ENCODE data around the gene ZP1.

The ZP1 gene

GRCh38 chr11:60912851-60913528 lies 45.6 kb downstream of the ZP1 start:
- no peak for DNase-seq
- Mint-ChIP-seq H3K27me3 (no peaks in the 10 kb centered on the region), H3K27ac (peak overlapping the region; percentile 99), H3K9me3 (peaks cover 20 to 22% of the 10 kb centered on the region in 2 donors), H3K4me1 (peaks cover 63 to 94% of the 10 kb centered on the region in 2 donors), H3K4me3 (peak overlapping the region; percentile 99 to 100), H3K36me3 (peaks cover 25 to 30% of the 10 kb centered on the region in 2 donors)
- no peak for ATAC-seq (replicated peaks)

DNA sequence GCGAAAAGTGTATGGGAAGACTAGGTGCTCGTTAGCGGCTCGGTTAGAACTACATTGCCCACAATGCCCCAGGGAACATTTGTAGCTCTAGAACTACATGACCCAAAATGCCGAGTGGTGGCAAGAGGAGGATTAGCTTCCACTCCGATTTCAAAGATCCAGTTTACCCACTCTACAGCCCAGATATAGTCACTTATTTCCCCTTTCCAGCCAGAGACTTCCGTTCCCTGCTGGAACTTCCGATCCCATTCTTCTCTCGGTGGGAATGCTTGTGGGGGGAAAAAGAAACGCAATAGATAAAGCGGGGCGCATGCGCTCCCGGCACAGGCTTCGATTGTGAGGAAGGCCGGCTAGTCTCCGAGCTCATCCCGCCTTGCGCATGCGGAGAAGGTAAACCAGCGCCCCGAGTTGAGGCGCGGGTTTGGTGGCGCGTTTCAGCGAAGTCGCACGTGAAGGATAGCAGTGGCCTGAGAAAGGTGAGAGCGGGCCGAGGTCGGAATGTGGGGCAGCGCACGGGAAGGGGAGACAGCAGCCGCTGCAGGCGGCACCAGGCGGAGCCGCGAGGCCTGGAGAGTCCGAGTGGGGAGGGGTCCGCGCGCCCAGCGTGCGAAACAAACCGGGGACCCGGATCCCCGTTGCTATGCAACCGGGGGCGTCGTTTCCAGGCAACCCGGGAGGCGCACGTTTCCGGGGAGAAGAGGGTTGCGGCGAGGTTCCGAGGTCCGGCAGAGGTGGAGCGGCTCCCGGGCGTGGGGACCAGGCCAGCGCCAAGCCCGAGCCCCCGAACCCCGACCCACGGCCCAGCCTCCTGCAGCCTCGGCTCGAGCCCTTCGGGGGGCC lies 46.7 kb downstream of the ZP1 start, which contains the start of gene TMEM109:
Gene TMEM109, plus strand, starts transcription at position 366 of the 840 bp plus-strand sequence. CDS start 5,536 bp downstream, outside the sequence.
- peak; percentile 84 for DNase-seq
- H3K27me3 Mint-ChIP-seq = no peaks in the 10 kb centered on the region
- peaks cover 10 to 13% of the 10 kb centered on the region in 2 donors for H3K9me3 Mint-ChIP-seq
- H3K36me3 Mint-ChIP-seq = peaks cover 15 to 20% of the 10 kb centered on the region in 2 donors
- H3K4me3 Mint-ChIP-seq = peak within 1 kb of the TSS; percentile 99 to 100
- ATAC-seq (replicated peaks) = peak; percentile 58 to 63
- H3K27ac Mint-ChIP-seq = peak within 1 kb of the TSS; percentile 99
- H3K4me1 Mint-ChIP-seq = peaks cover 56 to 94% of the 10 kb centered on the region in 2 donors

DNA sequence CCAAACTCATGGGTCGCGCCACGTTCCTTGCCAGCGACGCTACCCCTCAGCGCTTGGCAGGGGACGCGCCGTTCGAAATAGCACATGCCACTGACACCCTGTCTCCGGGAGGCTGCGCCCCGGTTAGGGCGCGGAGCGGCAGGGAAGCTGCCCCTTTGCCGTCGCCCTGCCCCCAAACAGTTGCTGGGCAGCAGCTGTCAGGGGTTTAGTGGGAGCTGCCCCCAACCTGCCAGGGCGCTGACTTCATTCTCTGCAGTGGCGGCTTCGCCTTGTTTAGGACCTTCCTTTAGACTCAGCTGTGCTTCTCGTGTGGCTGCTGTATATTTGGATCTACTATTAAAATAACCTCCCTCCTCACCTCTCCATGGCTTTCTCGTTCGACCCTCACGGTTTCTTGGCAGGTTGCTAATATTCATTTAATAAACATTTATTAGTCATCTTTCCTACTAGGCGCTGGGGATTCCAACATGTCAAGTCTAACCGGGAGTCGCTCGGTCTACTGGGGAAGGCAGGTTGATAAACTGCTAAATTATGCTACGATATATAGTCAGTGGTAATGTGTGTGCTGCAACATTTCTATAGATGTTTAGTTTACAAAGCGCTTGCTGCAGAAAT lies 47.4 kb downstream of the ZP1 start:
- Mint-ChIP-seq H3K9me3 (peaks cover 7% of the 10 kb centered on the region in 2 donors), H3K27me3 (no peaks in the 10 kb centered on the region), H3K4me3 (peak overlapping the region; percentile 85 to 100), H3K27ac (peak overlapping the region; percentile 93), H3K4me1 (peaks cover 55 to 94% of the 10 kb centered on the region in 2 donors), H3K36me3 (peaks cover 14 to 19% of the 10 kb centered on the region in 2 donors)
- ATAC-seq (replicated peaks) (peak; percentile 8 to 9), DNase-seq (no peak)

DNA sequence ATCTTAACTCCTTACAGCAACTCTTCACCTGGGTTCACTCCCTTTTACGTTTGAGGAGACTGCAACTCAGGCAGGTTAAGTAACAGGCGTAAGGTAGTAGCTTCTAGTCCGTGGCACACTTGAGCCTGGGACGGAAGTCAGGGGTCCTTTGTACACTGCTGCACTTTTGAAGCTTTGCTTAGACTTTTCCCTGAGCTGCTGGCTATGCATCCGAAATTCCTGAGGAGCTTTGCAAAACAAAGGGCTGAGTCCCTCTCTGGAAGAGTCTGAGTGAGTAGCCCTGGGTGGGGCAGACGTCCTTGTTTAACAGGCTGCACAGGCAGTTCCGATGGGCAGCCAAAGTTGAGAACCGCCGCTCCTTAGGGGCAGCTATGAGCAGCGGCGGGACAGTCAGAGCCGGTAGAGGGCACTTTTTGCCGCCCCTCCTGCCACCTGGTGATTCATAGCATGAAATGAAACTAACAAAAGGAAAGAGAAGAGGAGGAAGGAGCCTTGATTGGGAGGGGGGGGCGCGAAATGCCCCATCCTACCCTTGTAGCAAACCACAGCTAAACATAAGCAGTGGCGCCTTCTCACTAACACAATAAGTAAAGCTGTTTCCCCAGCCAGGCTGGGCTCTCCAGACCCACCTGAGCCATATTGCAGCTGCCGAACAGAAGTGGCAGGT lies 48.0 kb downstream of the ZP1 start:
- Mint-ChIP-seq H3K36me3 (peaks cover 17 to 21% of the 10 kb centered on the region in 2 donors), H3K27ac (peak overlapping the region; percentile 93), H3K4me1 (peaks cover 53 to 94% of the 10 kb centered on the region in 2 donors), H3K4me3 (peak overlapping the region; percentile 85 to 100), H3K27me3 (no peaks in the 10 kb centered on the region), H3K9me3 (peaks cover 4 to 5% of the 10 kb centered on the region in 2 donors)
- DNase-seq = peak; percentile 78
- ATAC-seq (replicated peaks) = peak; percentile 61 to 67

- DNase-seq (no peak), ATAC-seq (replicated peaks) (no peak)
- Mint-ChIP-seq H3K36me3 (peaks cover 30 to 35% of the 10 kb centered on the region in 2 donors), H3K27ac (no peak overlapping the region), H3K27me3 (no peaks in the 10 kb centered on the region), H3K4me1 (peaks cover 45 to 87% of the 10 kb centered on the region in 2 donors), H3K9me3 (no peaks in the 10 kb centered on the region), H3K4me3 (peak overlapping the region; percentile 11 to 22)
Observed at GRCh38 chr11:60916669-60917206, 49.4 kb downstream of the ZP1 start.

- H3K36me3 Mint-ChIP-seq = peaks cover 35 to 40% of the 10 kb centered on the region in 2 donors
- peak overlapping the region in 1 of 2 donors; percentile 11 for H3K4me3 Mint-ChIP-seq
- DNase-seq (no peak), ATAC-seq (replicated peaks) (no peak)
- H3K4me1 Mint-ChIP-seq = peaks cover 40 to 81% of the 10 kb centered on the region in 2 donors
- H3K27me3 Mint-ChIP-seq = no peaks in the 10 kb centered on the region
- H3K9me3 Mint-ChIP-seq = no peaks in the 10 kb centered on the region
- peak overlapping the region; percentile 22 for H3K27ac Mint-ChIP-seq
Observed at GRCh38 chr11:60917267-60917666, 49.9 kb downstream of the ZP1 start.

GRCh38 chr11:60918251-60918938 lies 51.1 kb downstream of the ZP1 start:
- no peak for ATAC-seq (replicated peaks)
- Mint-ChIP-seq H3K27ac (no peak overlapping the region), H3K9me3 (no peaks in the 10 kb centered on the region), H3K4me3 (no peak overlapping the region), H3K27me3 (peaks cover 3 to 4% of the 10 kb centered on the region in 2 donors), H3K4me1 (peaks cover 34 to 74% of the 10 kb centered on the region in 2 donors), H3K36me3 (peaks cover 44 to 50% of the 10 kb centered on the region in 2 donors)
- DNase-seq = no peak

GRCh38 chr11:60918939-60919265 lies 51.6 kb downstream of the ZP1 start:
- Mint-ChIP-seq H3K4me3 (no peak overlapping the region), H3K27me3 (peaks cover 4 to 6% of the 10 kb centered on the region in 2 donors), H3K36me3 (peaks cover 46 to 51% of the 10 kb centered on the region in 2 donors), H3K27ac (no peak overlapping the region), H3K4me1 (peaks cover 34 to 74% of the 10 kb centered on the region in 2 donors), H3K9me3 (no peaks in the 10 kb centered on the region)
- ATAC-seq (replicated peaks) (no peak), DNase-seq (no peak)

GRCh38 chr11:60919320-60919719 lies 52.0 kb downstream of the ZP1 start:
- ATAC-seq (replicated peaks) = peak; percentile 31 to 33
- Mint-ChIP-seq H3K9me3 (no peaks in the 10 kb centered on the region), H3K4me3 (peak overlapping the region; percentile 18 to 51), H3K27me3 (peaks cover 4 to 6% of the 10 kb centered on the region in 2 donors), H3K4me1 (peaks cover 36 to 72% of the 10 kb centered on the region in 2 donors), H3K36me3 (peaks cover 46 to 51% of the 10 kb centered on the region in 2 donors), H3K27ac (peak overlapping the region; percentile 16)
- DNase-seq = no peak

GRCh38 chr11:60919956-60920355 lies 52.6 kb downstream of the ZP1 start:
- no peak overlapping the region for H3K27ac Mint-ChIP-seq
- ATAC-seq (replicated peaks) (no peak), DNase-seq (no peak)
- H3K27me3 Mint-ChIP-seq = peaks cover 4 to 6% of the 10 kb centered on the region in 2 donors
- H3K9me3 Mint-ChIP-seq = no peaks in the 10 kb centered on the region
- peaks cover 46 to 51% of the 10 kb centered on the region in 2 donors for H3K36me3 Mint-ChIP-seq
- H3K4me1 Mint-ChIP-seq = peaks cover 36 to 72% of the 10 kb centered on the region in 2 donors
- H3K4me3 Mint-ChIP-seq = no peak overlapping the region

DNA sequence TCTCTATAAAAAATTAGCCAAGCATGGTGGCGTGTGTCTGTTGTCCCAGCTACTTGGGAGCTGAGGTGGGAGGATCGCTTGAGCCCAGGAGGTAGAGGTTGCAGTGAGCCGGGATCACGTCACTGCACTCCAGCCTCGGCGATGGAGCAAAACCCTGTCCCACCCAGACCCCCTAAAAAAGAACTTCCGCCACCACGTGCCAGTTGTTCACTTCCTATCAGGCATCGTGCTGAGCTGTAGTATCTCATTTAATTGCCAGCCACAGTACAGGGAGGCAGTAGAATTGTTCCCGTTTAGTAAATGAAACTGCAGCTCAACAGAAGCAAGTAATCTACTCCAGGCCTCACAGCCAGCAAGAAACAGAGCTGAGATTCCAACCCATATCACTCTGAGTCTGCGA lies 53.9 kb downstream of the ZP1 start:
- no peak overlapping the region for H3K27ac Mint-ChIP-seq
- peaks cover 9 to 11% of the 10 kb centered on the region in 2 donors for H3K27me3 Mint-ChIP-seq
- peaks cover 35 to 70% of the 10 kb centered on the region in 2 donors for H3K4me1 Mint-ChIP-seq
- no peaks in the 10 kb centered on the region for H3K9me3 Mint-ChIP-seq
- no peak for ATAC-seq (replicated peaks)
- H3K4me3 Mint-ChIP-seq = no peak overlapping the region
- peaks cover 44 to 47% of the 10 kb centered on the region in 2 donors for H3K36me3 Mint-ChIP-seq
- DNase-seq = no peak

DNA sequence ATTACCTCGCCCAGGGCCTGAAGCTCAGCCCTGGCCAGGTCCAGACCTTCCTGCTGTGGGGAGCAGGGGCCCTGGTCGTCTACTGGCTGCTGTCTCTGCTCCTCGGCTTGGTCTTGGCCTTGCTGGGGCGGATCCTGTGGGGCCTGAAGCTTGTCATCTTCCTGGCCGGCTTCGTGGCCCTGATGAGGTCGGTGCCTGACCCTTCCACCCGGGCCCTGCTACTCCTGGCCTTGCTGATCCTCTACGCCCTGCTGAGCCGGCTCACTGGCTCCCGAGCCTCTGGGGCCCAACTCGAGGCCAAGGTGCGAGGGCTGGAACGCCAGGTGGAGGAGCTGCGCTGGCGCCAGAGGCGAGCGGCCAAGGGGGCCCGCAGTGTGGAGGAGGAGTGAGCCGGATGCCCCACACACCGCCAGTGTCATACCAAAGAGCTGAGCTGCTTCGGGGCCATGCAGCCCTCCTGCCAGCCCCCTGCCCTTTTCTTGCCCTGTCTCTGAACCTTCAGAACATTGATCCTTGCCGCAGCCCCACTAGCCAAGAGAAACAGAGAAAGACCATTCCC lies 54.5 kb downstream of the ZP1 start:
- Mint-ChIP-seq H3K36me3 (peaks cover 43 to 47% of the 10 kb centered on the region in 2 donors), H3K27me3 (peaks cover 9 to 11% of the 10 kb centered on the region in 2 donors), H3K4me3 (no peak overlapping the region), H3K4me1 (peaks cover 32 to 69% of the 10 kb centered on the region in 2 donors), H3K27ac (no peak overlapping the region), H3K9me3 (no peaks in the 10 kb centered on the region)
- DNase-seq (no peak), ATAC-seq (replicated peaks) (no peak)

DNA sequence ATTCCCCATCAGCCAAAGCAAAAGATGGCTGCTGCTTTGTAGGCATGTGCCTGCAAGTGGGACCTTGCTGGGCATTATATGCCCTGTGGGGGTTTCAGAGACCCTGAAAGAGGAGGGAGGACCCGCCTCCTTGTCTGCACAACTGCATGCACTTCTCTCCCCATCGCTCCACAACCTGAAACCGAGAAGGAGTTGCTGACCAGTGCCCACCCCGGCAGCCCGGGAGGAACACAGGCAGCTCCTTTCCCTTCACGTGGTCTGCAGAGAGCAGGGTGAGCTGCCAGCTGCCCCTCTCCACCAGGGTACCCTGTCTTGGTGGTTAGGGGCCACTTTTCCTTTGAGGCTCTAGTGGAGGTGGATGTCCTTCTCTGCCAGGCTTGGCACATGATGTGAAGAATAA lies 55.6 kb downstream of the ZP1 start:
- ATAC-seq (replicated peaks) = no peak
- Mint-ChIP-seq H3K4me3 (no peak overlapping the region), H3K9me3 (no peaks in the 10 kb centered on the region), H3K27me3 (peaks cover 9 to 11% of the 10 kb centered on the region in 2 donors), H3K36me3 (peaks cover 41 to 42% of the 10 kb centered on the region in 2 donors), H3K27ac (no peak overlapping the region), H3K4me1 (peaks cover 29 to 70% of the 10 kb centered on the region in 2 donors)
- no peak for DNase-seq
